Measurements from ENCODE around the gene PDK4. TPM values are rescaled to one million over a fixed set of nuclear protein-coding genes. Genes with fewer than 3 reads are reported as not detected.

PDK4 gene
- total and polyA plus RNA-seq, 9 of the 15 experiments (the other 6 are each of a cell fraction or from before 2014, with no cell fraction given), result 0.03 to 0.24 (median 0.08) TPM; not detected in 2

DNA sequence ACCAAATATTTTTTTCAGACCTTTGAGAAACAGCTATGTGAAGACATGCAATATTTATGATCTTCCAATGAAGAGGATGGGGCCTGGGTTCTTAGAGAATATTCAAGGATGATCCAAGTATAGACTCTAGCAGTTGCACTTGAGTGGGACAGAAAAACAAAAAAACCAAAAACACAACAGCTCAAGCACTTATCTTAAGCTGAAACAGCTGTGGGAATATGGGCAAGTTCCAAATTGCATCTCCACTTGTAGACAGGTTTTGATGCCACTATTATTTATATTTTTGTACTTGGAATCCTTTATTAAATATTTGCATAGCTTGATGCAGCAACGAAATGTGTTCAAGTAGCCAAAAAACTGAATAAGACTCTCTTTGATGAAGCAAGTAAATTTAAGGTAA is 2.2 kb upstream of the PDK4 start (continued):
- TF ChIP-seq, protein P1, sequence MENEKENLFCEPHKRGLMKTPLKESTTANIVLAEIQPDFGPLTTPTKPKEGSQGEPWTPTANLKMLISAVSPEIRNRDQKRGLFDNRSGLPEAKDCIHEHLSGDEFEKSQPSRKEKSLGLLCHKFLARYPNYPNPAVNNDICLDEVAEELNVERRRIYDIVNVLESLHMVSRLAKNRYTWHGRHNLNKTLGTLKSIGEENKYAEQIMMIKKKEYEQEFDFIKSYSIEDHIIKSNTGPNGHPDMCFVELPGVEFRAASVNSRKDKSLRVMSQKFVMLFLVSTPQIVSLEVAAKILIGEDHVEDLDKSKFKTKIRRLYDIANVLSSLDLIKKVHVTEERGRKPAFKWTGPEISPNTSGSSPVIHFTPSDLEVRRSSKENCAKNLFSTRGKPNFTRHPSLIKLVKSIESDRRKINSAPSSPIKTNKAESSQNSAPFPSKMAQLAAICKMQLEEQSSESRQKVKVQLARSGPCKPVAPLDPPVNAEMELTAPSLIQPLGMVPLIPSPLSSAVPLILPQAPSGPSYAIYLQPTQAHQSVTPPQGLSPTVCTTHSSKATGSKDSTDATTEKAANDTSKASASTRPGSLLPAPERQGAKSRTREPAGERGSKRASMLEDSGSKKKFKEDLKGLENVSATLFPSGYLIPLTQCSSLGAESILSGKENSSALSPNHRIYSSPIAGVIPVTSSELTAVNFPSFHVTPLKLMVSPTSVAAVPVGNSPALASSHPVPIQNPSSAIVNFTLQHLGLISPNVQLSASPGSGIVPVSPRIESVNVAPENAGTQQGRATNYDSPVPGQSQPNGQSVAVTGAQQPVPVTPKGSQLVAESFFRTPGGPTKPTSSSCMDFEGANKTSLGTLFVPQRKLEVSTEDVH (IDR thresholded peaks at IDR 0.05; ENCODE audit: low read depth, partially characterized antibody), result no peak
- TF ChIP-seq, protein P2, sequence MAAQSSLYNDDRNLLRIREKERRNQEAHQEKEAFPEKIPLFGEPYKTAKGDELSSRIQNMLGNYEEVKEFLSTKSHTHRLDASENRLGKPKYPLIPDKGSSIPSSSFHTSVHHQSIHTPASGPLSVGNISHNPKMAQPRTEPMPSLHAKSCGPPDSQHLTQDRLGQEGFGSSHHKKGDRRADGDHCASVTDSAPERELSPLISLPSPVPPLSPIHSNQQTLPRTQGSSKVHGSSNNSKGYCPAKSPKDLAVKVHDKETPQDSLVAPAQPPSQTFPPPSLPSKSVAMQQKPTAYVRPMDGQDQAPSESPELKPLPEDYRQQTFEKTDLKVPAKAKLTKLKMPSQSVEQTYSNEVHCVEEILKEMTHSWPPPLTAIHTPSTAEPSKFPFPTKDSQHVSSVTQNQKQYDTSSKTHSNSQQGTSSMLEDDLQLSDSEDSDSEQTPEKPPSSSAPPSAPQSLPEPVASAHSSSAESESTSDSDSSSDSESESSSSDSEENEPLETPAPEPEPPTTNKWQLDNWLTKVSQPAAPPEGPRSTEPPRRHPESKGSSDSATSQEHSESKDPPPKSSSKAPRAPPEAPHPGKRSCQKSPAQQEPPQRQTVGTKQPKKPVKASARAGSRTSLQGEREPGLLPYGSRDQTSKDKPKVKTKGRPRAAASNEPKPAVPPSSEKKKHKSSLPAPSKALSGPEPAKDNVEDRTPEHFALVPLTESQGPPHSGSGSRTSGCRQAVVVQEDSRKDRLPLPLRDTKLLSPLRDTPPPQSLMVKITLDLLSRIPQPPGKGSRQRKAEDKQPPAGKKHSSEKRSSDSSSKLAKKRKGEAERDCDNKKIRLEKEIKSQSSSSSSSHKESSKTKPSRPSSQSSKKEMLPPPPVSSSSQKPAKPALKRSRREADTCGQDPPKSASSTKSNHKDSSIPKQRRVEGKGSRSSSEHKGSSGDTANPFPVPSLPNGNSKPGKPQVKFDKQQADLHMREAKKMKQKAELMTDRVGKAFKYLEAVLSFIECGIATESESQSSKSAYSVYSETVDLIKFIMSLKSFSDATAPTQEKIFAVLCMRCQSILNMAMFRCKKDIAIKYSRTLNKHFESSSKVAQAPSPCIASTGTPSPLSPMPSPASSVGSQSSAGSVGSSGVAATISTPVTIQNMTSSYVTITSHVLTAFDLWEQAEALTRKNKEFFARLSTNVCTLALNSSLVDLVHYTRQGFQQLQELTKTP (IDR thresholded peaks at IDR 0.05; ENCODE audit: low read depth in 1 of 2, partially characterized antibody in 2 of 2), result no peak
- no peak for TF ChIP-seq HIVEP1 (CRISPR knock-in tag; IDR thresholded peaks at IDR 0.05)
- TF ChIP-seq MCM2 (IDR thresholded peaks at IDR 0.05; ENCODE audit: low read depth), result no peak
- no peak for TF ChIP-seq CHD4 (IDR thresholded peaks at IDR 0.05; ENCODE audit: insufficient read depth, insufficient replicate concordance, low read depth, low read length, poor library complexity, severe bottlenecking)
- no peak for TF ChIP-seq RBM22 (IDR thresholded peaks at IDR 0.05; ENCODE audit: low read depth, low read length, poor library complexity, severe bottlenecking)
- TF ChIP-seq EP300 (IDR thresholded peaks at IDR 0.05; ENCODE audit: low read length), result no peak
- TF ChIP-seq, protein P3, sequence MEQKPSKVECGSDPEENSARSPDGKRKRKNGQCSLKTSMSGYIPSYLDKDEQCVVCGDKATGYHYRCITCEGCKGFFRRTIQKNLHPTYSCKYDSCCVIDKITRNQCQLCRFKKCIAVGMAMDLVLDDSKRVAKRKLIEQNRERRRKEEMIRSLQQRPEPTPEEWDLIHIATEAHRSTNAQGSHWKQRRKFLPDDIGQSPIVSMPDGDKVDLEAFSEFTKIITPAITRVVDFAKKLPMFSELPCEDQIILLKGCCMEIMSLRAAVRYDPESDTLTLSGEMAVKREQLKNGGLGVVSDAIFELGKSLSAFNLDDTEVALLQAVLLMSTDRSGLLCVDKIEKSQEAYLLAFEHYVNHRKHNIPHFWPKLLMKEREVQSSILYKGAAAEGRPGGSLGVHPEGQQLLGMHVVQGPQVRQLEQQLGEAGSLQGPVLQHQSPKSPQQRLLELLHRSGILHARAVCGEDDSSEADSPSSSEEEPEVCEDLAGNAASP (IDR thresholded peaks at IDR 0.05), result no peak
- no peak for TF ChIP-seq KLF10 (CRISPR knock-in tag; IDR thresholded peaks at IDR 0.05)

Measured in K562 (cell line).